ENCODE measurements around the gene FAT2.
A peak's percentile ranks its signal among the peaks of the same experiment; 100 is the strongest.
"Not testable (repeated sequence)": the region's sequence is repeated elsewhere in the genome, so short reads cannot be mapped to it uniquely, and the experiment has no call there.

Gene FAT2

GRCh38 chr5:151587796-151588555 lies 3.2 kb downstream of the FAT2 start:
- Histone ChIP-seq H3K27me3 (ENCODE audit: control insufficient read depth in 1 of 2, insufficient read depth in 1 of 2, low read length in 2 of 2) (peaks cover 0 to 23% of the 10 kb centered on the region in 2 experiments), H2BK12ac (ENCODE audit: low read length in 2 of 2) (no peak overlapping the region), H2AK5ac (ENCODE audit: low read length, severe bottlenecking) (no peak overlapping the region), H4K8ac (ENCODE audit: low read length) (no peak overlapping the region), H4K91ac (ENCODE audit: low read length) (no peak overlapping the region), H3K14ac (ENCODE audit: low read length in 2 of 2) (no peak overlapping the region), H3K79me1 (replicated peaks; ENCODE audit: low read length, poor library complexity, severe bottlenecking) (no peaks in the 10 kb centered on the region), H3K4me2 (ENCODE audit: low read length, poor library complexity, severe bottlenecking) (no peak overlapping the region), H3K4me3 (ENCODE audit: insufficient read depth in 1 of 2, low read depth in 1 of 2, low read length in 2 of 2) (no peak overlapping the region), H3K9ac (ENCODE audit: low read length) (no peak overlapping the region), H3K4ac (ENCODE audit: low read depth in 1 of 2, low read length in 2 of 2) (no peak overlapping the region), H3K18ac (ENCODE audit: low read depth in 1 of 2, low read length in 2 of 2) (no peak overlapping the region), H2AFZ (ENCODE audit: low read depth, low read length) (no peak overlapping the region), H3K27ac (ENCODE audit: low read length, poor library complexity, severe bottlenecking) (no peak overlapping the region), H2BK15ac (ENCODE audit: low read depth, poor library complexity, severe bottlenecking) (no peak overlapping the region), H2BK5ac (ENCODE audit: low read depth, low read length, poor library complexity, severe bottlenecking) (no peak overlapping the region), H2BK120ac (ENCODE audit: low read depth, low read length) (no peak overlapping the region), H3K9me3 (ENCODE audit: control insufficient read depth, low read length) (no peaks in the 10 kb centered on the region), H3K4me1 (ENCODE audit: control insufficient read depth, insufficient read depth, low read depth, low read length) (peaks cover 21% of the 10 kb centered on the region), H3K23ac (ENCODE audit: low read length in 2 of 2) (no peak overlapping the region), H3K36me3 (ENCODE audit: control insufficient read depth in 1 of 2, insufficient read depth in 2 of 2, low read depth in 1 of 2, low read length in 2 of 2) (no peaks in the 10 kb centered on the region)
- no peak for DNase-seq
- WGBS = 88% methylated on average over 5 of the region's 5 CpGs

GRCh38 chr5:151585970-151586369 lies 5.2 kb downstream of the FAT2 start:
- H4K91ac ChIP-seq (ENCODE audit: low read length) = no peak overlapping the region
- no peak overlapping the region for H2BK12ac ChIP-seq (ENCODE audit: low read length in 2 of 2)
- H3K4me2 ChIP-seq (ENCODE audit: low read length, poor library complexity, severe bottlenecking) = no peak overlapping the region
- no peak overlapping the region for H2AK5ac ChIP-seq (ENCODE audit: low read length, severe bottlenecking)
- no peak overlapping the region for H3K18ac ChIP-seq (ENCODE audit: low read depth in 1 of 2, low read length in 2 of 2)
- H2BK120ac ChIP-seq (ENCODE audit: low read depth, low read length) = no peak overlapping the region
- H3K23ac ChIP-seq (ENCODE audit: low read length in 2 of 2) = no peak overlapping the region
- no peak for DNase-seq
- peaks cover 0 to 20% of the 10 kb centered on the region in 2 experiments for H3K27me3 ChIP-seq (ENCODE audit: control insufficient read depth in 1 of 2, insufficient read depth in 1 of 2, low read length in 2 of 2)
- H3K9me3 ChIP-seq (ENCODE audit: control insufficient read depth, low read length) = no peaks in the 10 kb centered on the region
- H3K4me3 ChIP-seq (ENCODE audit: insufficient read depth in 1 of 2, low read depth in 1 of 2, low read length in 2 of 2) = no peak overlapping the region
- no peak overlapping the region for H2BK5ac ChIP-seq (ENCODE audit: low read depth, low read length, poor library complexity, severe bottlenecking)
- H3K27ac ChIP-seq (ENCODE audit: low read length, poor library complexity, severe bottlenecking) = no peak overlapping the region
- H3K9ac ChIP-seq (ENCODE audit: low read length) = no peak overlapping the region
- no peak overlapping the region for H4K8ac ChIP-seq (ENCODE audit: low read length)
- no peak overlapping the region for H3K4ac ChIP-seq (ENCODE audit: low read depth in 1 of 2, low read length in 2 of 2)
- H2BK15ac ChIP-seq (ENCODE audit: low read depth, poor library complexity, severe bottlenecking) = no peak overlapping the region
- peak overlapping the region in 1 of 2 experiments; percentile 67 for H3K14ac ChIP-seq (ENCODE audit: low read length in 2 of 2)
- H3K79me1 ChIP-seq (replicated peaks; ENCODE audit: low read length, poor library complexity, severe bottlenecking) = no peaks in the 10 kb centered on the region
- no peak overlapping the region for H2AFZ ChIP-seq (ENCODE audit: low read depth, low read length)
- peaks cover 9% of the 10 kb centered on the region for H3K4me1 ChIP-seq (ENCODE audit: control insufficient read depth, insufficient read depth, low read depth, low read length)
- WGBS = 86% methylated on average over 10 of the region's 10 CpGs
- no peaks in the 10 kb centered on the region for H3K36me3 ChIP-seq (ENCODE audit: control insufficient read depth in 1 of 2, insufficient read depth in 2 of 2, low read depth in 1 of 2, low read length in 2 of 2)

- H3K4ac ChIP-seq (ENCODE audit: low read depth in 1 of 2, low read length in 2 of 2); H2BK15ac ChIP-seq (ENCODE audit: low read depth, poor library complexity, severe bottlenecking); H2BK120ac ChIP-seq (ENCODE audit: low read depth, low read length); H3K4me1 ChIP-seq (ENCODE audit: control insufficient read depth, insufficient read depth, low read depth, low read length); H3K36me3 ChIP-seq (ENCODE audit: control insufficient read depth in 1 of 2, insufficient read depth in 2 of 2, low read depth in 1 of 2, low read length in 2 of 2); H3K23ac ChIP-seq (ENCODE audit: low read length in 2 of 2); H3K14ac ChIP-seq (ENCODE audit: low read length in 2 of 2); H3K79me1 ChIP-seq (replicated peaks; ENCODE audit: low read length, poor library complexity, severe bottlenecking); H2AFZ ChIP-seq (ENCODE audit: low read depth, low read length); H3K9me3 ChIP-seq (ENCODE audit: control insufficient read depth, low read length); H3K27ac ChIP-seq (ENCODE audit: low read length, poor library complexity, severe bottlenecking); H2BK5ac ChIP-seq (ENCODE audit: low read depth, low read length, poor library complexity, severe bottlenecking); H2BK12ac ChIP-seq (ENCODE audit: low read length in 2 of 2); H4K8ac ChIP-seq (ENCODE audit: low read length); H3K4me3 ChIP-seq (ENCODE audit: insufficient read depth in 1 of 2, low read depth in 1 of 2, low read length in 2 of 2); DNase-seq; H3K18ac ChIP-seq (ENCODE audit: low read depth in 1 of 2, low read length in 2 of 2); H4K91ac ChIP-seq (ENCODE audit: low read length); H3K9ac ChIP-seq (ENCODE audit: low read length); H3K4me2 ChIP-seq (ENCODE audit: low read length, poor library complexity, severe bottlenecking); H2AK5ac ChIP-seq (ENCODE audit: low read length, severe bottlenecking): not testable (repeated sequence)
- WGBS = 60% methylated on average over 4 of the region's 4 CpGs
- H3K27me3 ChIP-seq (ENCODE audit: control insufficient read depth in 1 of 2, insufficient read depth in 1 of 2, low read length in 2 of 2) = peaks cover 0 to 21% of the 10 kb centered on the region in 2 experiments
These were observed 5.8 kb downstream of the FAT2 start for GRCh38 chr5:151585344-151585743.

GRCh38 chr5:151584057-151584937 lies 6.8 kb downstream of the FAT2 start:
- H2AK5ac ChIP-seq (ENCODE audit: low read length, severe bottlenecking) = no peak overlapping the region
- WGBS = 83% methylated on average over 14 of the region's 14 CpGs
- no peak overlapping the region for H2BK5ac ChIP-seq (ENCODE audit: low read depth, low read length, poor library complexity, severe bottlenecking)
- no peak overlapping the region for H2AFZ ChIP-seq (ENCODE audit: low read depth, low read length)
- H2BK120ac ChIP-seq (ENCODE audit: low read depth, low read length) = no peak overlapping the region
- no peak overlapping the region for H3K18ac ChIP-seq (ENCODE audit: low read depth in 1 of 2, low read length in 2 of 2)
- H3K9ac ChIP-seq (ENCODE audit: low read length) = no peak overlapping the region
- no peaks in the 10 kb centered on the region for H3K36me3 ChIP-seq (ENCODE audit: control insufficient read depth in 1 of 2, insufficient read depth in 2 of 2, low read depth in 1 of 2, low read length in 2 of 2)
- H4K8ac ChIP-seq (ENCODE audit: low read length) = no peak overlapping the region
- H3K4me1 ChIP-seq (ENCODE audit: control insufficient read depth, insufficient read depth, low read depth, low read length) = peaks cover 4% of the 10 kb centered on the region
- peaks cover 0 to 21% of the 10 kb centered on the region in 2 experiments for H3K27me3 ChIP-seq (ENCODE audit: control insufficient read depth in 1 of 2, insufficient read depth in 1 of 2, low read length in 2 of 2)
- no peak overlapping the region for H3K14ac ChIP-seq (ENCODE audit: low read length in 2 of 2)
- H3K4me3 ChIP-seq (ENCODE audit: insufficient read depth in 1 of 2, low read depth in 1 of 2, low read length in 2 of 2) = no peak overlapping the region
- no peak overlapping the region for H3K23ac ChIP-seq (ENCODE audit: low read length in 2 of 2)
- H3K27ac ChIP-seq (ENCODE audit: low read length, poor library complexity, severe bottlenecking) = no peak overlapping the region
- H2BK15ac ChIP-seq (ENCODE audit: low read depth, poor library complexity, severe bottlenecking) = no peak overlapping the region
- DNase-seq = no peak
- no peaks in the 10 kb centered on the region for H3K9me3 ChIP-seq (ENCODE audit: control insufficient read depth, low read length)
- no peak overlapping the region for H3K4ac ChIP-seq (ENCODE audit: low read depth in 1 of 2, low read length in 2 of 2)
- H3K4me2 ChIP-seq (ENCODE audit: low read length, poor library complexity, severe bottlenecking) = no peak overlapping the region
- H4K91ac ChIP-seq (ENCODE audit: low read length) = no peak overlapping the region
- no peak overlapping the region for H2BK12ac ChIP-seq (ENCODE audit: low read length in 2 of 2)
- no peaks in the 10 kb centered on the region for H3K79me1 ChIP-seq (replicated peaks; ENCODE audit: low read length, poor library complexity, severe bottlenecking)
